Measurements from ENCODE around the gene LAMB3. TPM values are rescaled to one million over a fixed set of nuclear protein-coding genes. Genes with fewer than 3 reads are reported as not detected.

The LAMB3 gene
- total and polyA plus RNA-seq, 4 experiments from 2014 or later: 0.18 to 0.69 (median 0.38) TPM; not detected in 1

DNA sequence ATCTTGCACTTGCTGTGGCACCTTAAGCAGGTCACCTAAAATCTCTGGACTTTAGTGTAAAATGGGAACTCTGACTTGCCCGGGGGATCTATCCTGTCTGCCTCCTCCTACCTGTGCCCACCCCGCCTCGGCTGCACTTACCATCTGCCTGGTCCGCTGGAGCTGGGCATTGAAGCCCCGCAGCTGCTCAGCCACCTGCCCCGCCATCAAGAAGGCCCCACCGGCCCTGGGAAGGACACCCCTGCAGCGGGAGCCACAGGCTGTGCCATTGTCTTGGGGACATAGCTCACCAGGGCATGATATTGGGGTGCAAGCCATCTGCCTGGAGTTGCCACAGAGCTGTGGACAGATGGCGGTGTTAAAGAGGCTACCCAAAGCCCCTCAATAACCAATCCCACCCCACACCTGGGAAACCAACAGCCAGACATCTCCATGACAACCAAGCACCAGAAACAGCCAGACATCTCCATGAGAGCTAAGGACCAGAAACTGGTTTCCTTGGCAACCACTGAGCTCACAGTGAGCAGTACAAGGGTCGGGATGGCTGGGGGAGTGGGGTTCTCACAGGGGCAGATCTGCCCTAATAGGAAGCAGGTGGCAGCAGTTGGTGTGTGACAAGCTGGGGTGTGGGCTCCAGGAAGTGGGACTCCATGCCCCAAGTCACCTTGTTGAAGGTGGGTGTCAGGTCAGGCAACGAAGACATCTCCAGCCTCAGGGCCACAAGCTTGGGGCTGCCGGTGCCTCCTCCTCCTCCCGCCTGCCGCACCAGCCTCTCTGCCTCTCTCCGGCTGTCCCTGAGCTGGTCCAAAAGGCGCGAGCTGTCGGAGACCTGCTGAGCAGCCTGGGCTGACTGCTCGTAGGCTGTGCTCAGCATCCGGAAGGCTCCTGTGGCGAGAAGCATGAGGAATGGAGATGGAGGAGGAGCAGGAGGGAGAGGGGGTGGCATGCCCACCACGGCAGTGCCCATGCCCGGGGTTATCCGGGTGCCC is 29.1 kb downstream of the LAMB3 start:
- no peak overlapping the region for H3K27ac Mint-ChIP-seq
- H3K4me3 Mint-ChIP-seq: no peak overlapping the region
- CTCF ChIA-PET (ENCODE audit: partially characterized antibody): interaction anchor here (0.7 to 1.6 kb wide), 4 partner anchors 20 to 105 kb away, joined by 3 to 4 read pairs (median 3); no protein-coding TSS in a partner anchor
- no peaks in the 10 kb centered on the region for H3K27me3 Mint-ChIP-seq
- Histone ChIP-seq H3K4me3 (ENCODE audit: low read length in 2 of 2) (no peak overlapping the region), H3K27ac (ENCODE audit: low read depth, low read length) (no peak overlapping the region), H3K27me3 (ENCODE audit: insufficient read depth, low read length) (no peaks in the 10 kb centered on the region), H3K9me3 (ENCODE audit: control insufficient read depth in 1 of 2, low read length in 2 of 2) (no peaks in the 10 kb centered on the region), H3K36me3 (ENCODE audit: insufficient read depth, low read length) (no peaks in the 10 kb centered on the region), H3K4me1 (ENCODE audit: insufficient read depth, low read length) (peaks cover 15% of the 10 kb centered on the region)
- DNase-seq: no peak
- POLR2A ChIA-PET (ENCODE audit: partially characterized antibody): no interaction called here
- peaks cover 5 to 30% (median 10%) of the 10 kb centered on the region in 4 donors for H3K4me1 Mint-ChIP-seq
- intact Hi-C loops (cut with micrococcal nuclease): no loop called here
- H3K36me3 Mint-ChIP-seq: no peaks in the 10 kb centered on the region
- peaks cover 0 to 4% (median 0%) of the 10 kb centered on the region in 8 donors for H3K9me3 Mint-ChIP-seq

DNA sequence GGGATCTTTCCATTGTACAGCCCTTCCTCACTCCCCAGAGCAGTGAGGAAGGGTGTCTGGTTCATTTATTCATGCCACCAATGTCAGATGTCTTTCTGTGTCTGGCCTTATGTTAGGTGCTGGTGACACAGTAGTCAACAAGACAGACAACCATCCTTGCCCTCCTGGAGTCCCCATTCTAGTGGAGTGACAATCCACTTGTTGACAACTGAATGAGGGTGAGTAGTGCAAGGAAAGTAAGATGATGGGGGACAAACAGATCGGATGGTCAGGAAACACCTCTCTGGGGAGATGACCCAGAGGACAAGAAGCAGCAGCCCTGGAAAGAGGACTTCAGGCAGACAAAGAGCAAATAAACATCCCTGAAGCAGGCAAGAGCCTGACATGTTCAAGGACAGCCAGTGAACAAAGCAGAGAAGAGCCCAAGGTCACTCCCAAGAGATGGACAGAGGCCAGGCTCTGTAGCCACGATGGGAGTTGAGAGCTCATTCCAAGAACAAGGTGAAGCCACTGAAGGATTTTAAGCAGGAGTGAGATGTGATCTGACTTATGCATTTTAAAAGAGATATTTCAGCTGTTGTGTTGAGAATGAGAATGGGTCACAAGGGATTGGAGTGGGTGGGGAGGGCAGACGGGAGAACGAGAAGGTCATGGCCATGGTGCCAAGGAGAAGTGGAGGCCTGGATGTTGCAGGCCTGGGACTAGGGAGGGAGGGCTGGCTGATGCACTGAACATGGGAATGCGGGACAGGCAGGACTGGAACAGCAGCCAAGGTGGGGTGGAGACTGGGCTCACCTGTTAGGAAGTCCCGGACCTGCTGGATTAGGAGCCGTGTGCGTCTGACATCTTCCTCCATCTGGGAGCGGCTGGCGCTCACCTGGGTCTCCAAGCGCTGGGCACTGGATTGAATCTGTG is 30.2 kb downstream of the LAMB3 start:
- no peak overlapping the region for H3K27ac Mint-ChIP-seq
- peaks cover 4 to 19% (median 7%) of the 10 kb centered on the region in 4 donors for H3K4me1 Mint-ChIP-seq
- peaks cover 0 to 4% (median 0%) of the 10 kb centered on the region in 8 donors for H3K9me3 Mint-ChIP-seq
- CTCF ChIA-PET (ENCODE audit: partially characterized antibody): no interaction called here
- intact Hi-C loops (cut with micrococcal nuclease): no loop called here
- Histone ChIP-seq H3K4me1 (ENCODE audit: insufficient read depth, low read length) (peaks cover 11% of the 10 kb centered on the region), H3K9me3 (ENCODE audit: control insufficient read depth in 1 of 2, low read length in 2 of 2) (no peaks in the 10 kb centered on the region), H3K36me3 (ENCODE audit: insufficient read depth, low read length) (no peaks in the 10 kb centered on the region), H3K4me3 (ENCODE audit: low read length in 2 of 2) (no peak overlapping the region), H3K27ac (ENCODE audit: low read depth, low read length) (no peak overlapping the region), H3K27me3 (ENCODE audit: insufficient read depth, low read length) (no peaks in the 10 kb centered on the region)
- no peak overlapping the region for H3K4me3 Mint-ChIP-seq
- no peaks in the 10 kb centered on the region for H3K36me3 Mint-ChIP-seq
- no peak for DNase-seq
- H3K27me3 Mint-ChIP-seq: no peaks in the 10 kb centered on the region
- POLR2A ChIA-PET (ENCODE audit: partially characterized antibody): no interaction called here

DNA sequence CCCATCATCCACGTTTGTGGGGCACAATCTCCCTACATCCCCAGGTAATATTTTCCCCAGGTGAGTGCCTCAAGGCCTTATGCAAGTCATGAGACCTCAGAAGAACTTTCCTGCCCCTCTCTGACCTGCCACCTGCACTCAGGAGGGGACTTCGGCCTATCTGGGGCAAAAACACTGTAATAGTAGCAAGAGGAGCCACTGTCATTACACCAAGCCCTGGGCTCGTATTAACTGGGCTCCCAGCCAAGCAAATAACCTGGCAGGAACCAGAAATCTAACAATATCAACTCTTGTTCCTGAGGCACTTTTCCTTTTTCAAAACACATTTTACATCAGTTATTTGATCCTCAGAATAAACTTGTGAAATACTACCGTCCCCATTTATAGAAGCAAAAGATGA is 30.9 kb downstream of the LAMB3 start:
- Mint-ChIP-seq H3K27ac (no peak overlapping the region), H3K9me3 (peaks cover 0 to 4% (median 0%) of the 10 kb centered on the region in 8 donors), H3K4me3 (no peak overlapping the region), H3K27me3 (no peaks in the 10 kb centered on the region), H3K4me1 (peaks cover 4 to 18% (median 7%) of the 10 kb centered on the region in 4 donors), H3K36me3 (no peaks in the 10 kb centered on the region)
- DNase-seq: no peak
- ChIA-PET POLR2A (ENCODE audit: partially characterized antibody) (no interaction called here), CTCF (ENCODE audit: partially characterized antibody) (no interaction called here)
- Histone ChIP-seq H3K36me3 (ENCODE audit: insufficient read depth, low read length) (no peaks in the 10 kb centered on the region), H3K27ac (ENCODE audit: low read depth, low read length) (no peak overlapping the region), H3K9me3 (ENCODE audit: control insufficient read depth in 1 of 2, low read length in 2 of 2) (no peaks in the 10 kb centered on the region), H3K27me3 (ENCODE audit: insufficient read depth, low read length) (no peaks in the 10 kb centered on the region), H3K4me1 (ENCODE audit: insufficient read depth, low read length) (peaks cover 11% of the 10 kb centered on the region), H3K4me3 (ENCODE audit: low read length in 2 of 2) (no peak overlapping the region)
- intact Hi-C loops (cut with micrococcal nuclease): no loop called here

- peaks cover 11% of the 10 kb centered on the region for H3K4me1 ChIP-seq (ENCODE audit: insufficient read depth, low read length)
- DNase-seq: no peak
- H3K9me3 ChIP-seq (ENCODE audit: control insufficient read depth in 1 of 2, low read length in 2 of 2): no peaks in the 10 kb centered on the region
- H3K27me3 Mint-ChIP-seq: peaks cover 0 to 2% of the 10 kb centered on the region in 2 donors
- intact Hi-C loops (cut with micrococcal nuclease): no loop called here
- ChIA-PET POLR2A (ENCODE audit: partially characterized antibody) (no interaction called here), CTCF (ENCODE audit: partially characterized antibody) (interaction anchor here (1.6 kb wide), 1 partner anchor 32 kb away, joined by 3 read pairs; no protein-coding TSS in a partner anchor)
- H3K27ac Mint-ChIP-seq: no peak overlapping the region
- H3K27me3 ChIP-seq (ENCODE audit: insufficient read depth, low read length): no peaks in the 10 kb centered on the region
- H3K4me3 Mint-ChIP-seq: no peak overlapping the region
- H3K36me3 Mint-ChIP-seq: peaks cover 0 to 5% of the 10 kb centered on the region in 2 donors
- no peak overlapping the region for H3K4me3 ChIP-seq (ENCODE audit: low read length in 2 of 2)
- H3K4me1 Mint-ChIP-seq: peaks cover 4 to 18% (median 7%) of the 10 kb centered on the region in 4 donors
- peaks cover 0 to 5% (median 0%) of the 10 kb centered on the region in 8 donors for H3K9me3 Mint-ChIP-seq
- H3K27ac ChIP-seq (ENCODE audit: low read depth, low read length): no peak overlapping the region
- no peaks in the 10 kb centered on the region for H3K36me3 ChIP-seq (ENCODE audit: insufficient read depth, low read length)
Observed at GRCh38 chr1:209620487-209620884, 31.7 kb downstream of the LAMB3 start.

DNA sequence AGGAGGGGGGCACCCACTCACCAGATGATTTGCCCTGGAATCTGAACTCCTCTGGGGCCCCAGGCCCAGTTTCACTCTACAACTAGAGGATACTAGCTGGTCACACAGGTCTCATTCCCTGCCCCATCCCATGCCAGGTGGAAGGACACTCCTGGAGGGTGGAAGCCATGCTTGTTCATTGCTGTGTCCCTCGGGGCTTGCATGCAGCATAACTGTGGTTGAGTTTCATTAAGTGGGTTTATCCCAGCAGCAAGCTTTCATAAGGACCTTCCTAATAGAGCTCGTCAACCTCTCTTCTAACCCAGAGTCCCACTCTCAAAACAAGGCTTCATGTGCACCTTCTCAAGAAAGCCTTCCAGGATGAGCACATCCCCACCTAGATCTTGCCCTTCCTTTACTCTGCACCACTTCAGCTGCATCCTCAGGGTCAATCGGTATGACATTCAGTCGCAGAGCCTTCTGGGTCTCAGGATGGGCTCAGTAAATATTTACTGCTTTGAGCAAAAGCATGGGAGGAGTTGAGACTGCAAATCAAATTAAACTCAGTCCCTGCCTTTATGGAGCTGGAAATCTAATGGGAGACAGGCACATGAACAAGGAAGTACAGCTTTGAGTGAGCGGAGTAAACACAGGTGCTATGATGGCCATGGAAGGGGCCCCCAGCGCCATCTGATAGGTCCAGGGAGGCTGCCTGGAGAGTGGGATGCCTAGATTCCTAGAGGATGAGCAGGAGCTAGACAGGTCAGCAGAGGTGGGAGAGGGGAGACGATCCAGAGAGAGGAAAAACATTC is 32.3 kb downstream of the LAMB3 start:
- H3K36me3 Mint-ChIP-seq: peaks cover 0 to 5% of the 10 kb centered on the region in 2 donors
- H3K27me3 Mint-ChIP-seq: peaks cover 0 to 2% of the 10 kb centered on the region in 2 donors
- intact Hi-C loops (cut with micrococcal nuclease): no loop called here
- H3K9me3 Mint-ChIP-seq: peaks cover 0 to 5% (median 0%) of the 10 kb centered on the region in 8 donors
- Histone ChIP-seq H3K4me1 (ENCODE audit: insufficient read depth, low read length) (peaks cover 11% of the 10 kb centered on the region), H3K27me3 (ENCODE audit: insufficient read depth, low read length) (no peaks in the 10 kb centered on the region), H3K27ac (ENCODE audit: low read depth, low read length) (no peak overlapping the region), H3K4me3 (ENCODE audit: low read length in 2 of 2) (no peak overlapping the region), H3K36me3 (ENCODE audit: insufficient read depth, low read length) (no peaks in the 10 kb centered on the region), H3K9me3 (ENCODE audit: control insufficient read depth in 1 of 2, low read length in 2 of 2) (no peaks in the 10 kb centered on the region)
- no peak overlapping the region for H3K27ac Mint-ChIP-seq
- CTCF ChIA-PET (ENCODE audit: partially characterized antibody): interaction anchor here (0.8 to 1.6 kb wide), 5 partner anchors 7 to 71 kb away, joined by 3 to 5 read pairs (median 3); no protein-coding TSS in a partner anchor
- no peak overlapping the region for H3K4me3 Mint-ChIP-seq
- DNase-seq: no peak
- peaks cover 4 to 18% (median 7%) of the 10 kb centered on the region in 4 donors for H3K4me1 Mint-ChIP-seq
- POLR2A ChIA-PET (ENCODE audit: partially characterized antibody): no interaction called here

DNA sequence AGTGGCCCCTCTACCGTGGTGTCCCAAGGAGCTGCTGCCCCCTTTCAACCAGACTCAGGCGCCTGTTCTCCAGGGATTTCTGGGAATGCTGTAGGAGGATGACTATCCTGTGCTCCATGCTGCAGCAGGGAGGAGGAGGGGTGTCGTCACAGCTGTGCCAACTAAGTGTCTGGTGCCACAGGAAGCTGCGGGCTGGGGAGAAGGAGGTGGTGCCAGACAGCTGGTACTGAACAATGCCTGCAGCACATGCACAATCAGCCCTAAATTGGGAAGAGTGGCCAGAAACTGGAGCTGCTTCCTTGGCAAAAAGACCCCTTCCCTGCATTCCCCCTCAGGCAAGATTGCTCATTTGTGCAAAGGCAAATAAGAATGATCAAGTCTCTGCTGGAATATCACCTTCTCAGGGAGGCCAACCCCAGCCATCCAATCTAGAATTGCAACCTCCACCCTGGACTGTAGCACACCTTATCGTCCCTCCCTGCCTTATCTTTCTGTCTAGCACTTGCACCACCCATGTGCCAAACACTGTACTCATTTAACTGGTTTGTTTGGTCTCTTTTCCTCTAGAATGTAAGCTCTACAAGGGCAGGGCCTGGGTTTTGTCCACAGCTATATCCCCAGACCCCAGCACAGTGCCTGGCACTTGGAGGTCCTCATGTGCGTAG is 33.3 kb downstream of the LAMB3 start:
- H3K27me3 ChIP-seq (ENCODE audit: insufficient read depth, low read length): no peaks in the 10 kb centered on the region
- no peaks in the 10 kb centered on the region for H3K36me3 ChIP-seq (ENCODE audit: insufficient read depth, low read length)
- H3K36me3 Mint-ChIP-seq: peaks cover 0 to 5% of the 10 kb centered on the region in 2 donors
- no peak overlapping the region for H3K4me3 ChIP-seq (ENCODE audit: low read length in 2 of 2)
- H3K9me3 Mint-ChIP-seq: peaks cover 0 to 3% (median 0%) of the 10 kb centered on the region in 8 donors
- peaks cover 0 to 11% (median 6%) of the 10 kb centered on the region in 4 donors for H3K4me1 Mint-ChIP-seq
- ChIA-PET CTCF (ENCODE audit: partially characterized antibody) (interaction anchor here (0.8 to 1.6 kb wide), 6 partner anchors 8 to 76 kb away, joined by 3 to 5 read pairs (median 3); no protein-coding TSS in a partner anchor), POLR2A (ENCODE audit: partially characterized antibody) (no interaction called here)
- no peak for DNase-seq
- intact Hi-C loops (cut with micrococcal nuclease): no loop called here
- peak overlapping the region in 1 of 7 donors; percentile 15 for H3K27ac Mint-ChIP-seq
- H3K9me3 ChIP-seq (ENCODE audit: control insufficient read depth in 1 of 2, low read length in 2 of 2): no peaks in the 10 kb centered on the region
- H3K27ac ChIP-seq (ENCODE audit: low read depth, low read length): no peak overlapping the region
- peaks cover 0 to 2% of the 10 kb centered on the region in 2 donors for H3K27me3 Mint-ChIP-seq
- no peak overlapping the region for H3K4me3 Mint-ChIP-seq
- peaks cover 11% of the 10 kb centered on the region for H3K4me1 ChIP-seq (ENCODE audit: insufficient read depth, low read length)

Measured in CD4-positive, alpha-beta memory T cell (primary cell).